Measurements from ENCODE around the gene PMEPA1.

Gene PMEPA1

GRCh38 chr20:57612916-57613315 is 96.9 kb downstream of the PMEPA1 start:
- Histone ChIP-seq H3K4me1 (ENCODE audit: control insufficient read depth, low read length) (peaks cover 12% of the 10 kb centered on the region), H3K4me2 (ENCODE audit: low read length) (no peak overlapping the region), H3K9me3 (ENCODE audit: control insufficient read depth, insufficient read depth, low read length) (no peaks in the 10 kb centered on the region), H4K20me1 (ENCODE audit: control insufficient read depth, insufficient read depth, low read depth, low read length) (peaks cover 15% of the 10 kb centered on the region), H3F3A (ENCODE audit: control insufficient read depth, insufficient read depth) (no peaks in the 10 kb centered on the region), H3K27ac (ENCODE audit: low read depth, low read length) (no peak overlapping the region), H3K36me3 (ENCODE audit: control insufficient read depth, low read length) (no peaks in the 10 kb centered on the region), H3K27me3 (ENCODE audit: control insufficient read depth, low read length) (peaks cover 70% of the 10 kb centered on the region), H3K4me3 (ENCODE audit: low read length) (no peak overlapping the region), H3K79me2 (ENCODE audit: control insufficient read depth, low read length) (no peaks in the 10 kb centered on the region), H3K9me2 (replicated peaks; ENCODE audit: control insufficient read depth, low read length) (no peaks in the 10 kb centered on the region)
- TF ChIP-seq, protein P1, sequence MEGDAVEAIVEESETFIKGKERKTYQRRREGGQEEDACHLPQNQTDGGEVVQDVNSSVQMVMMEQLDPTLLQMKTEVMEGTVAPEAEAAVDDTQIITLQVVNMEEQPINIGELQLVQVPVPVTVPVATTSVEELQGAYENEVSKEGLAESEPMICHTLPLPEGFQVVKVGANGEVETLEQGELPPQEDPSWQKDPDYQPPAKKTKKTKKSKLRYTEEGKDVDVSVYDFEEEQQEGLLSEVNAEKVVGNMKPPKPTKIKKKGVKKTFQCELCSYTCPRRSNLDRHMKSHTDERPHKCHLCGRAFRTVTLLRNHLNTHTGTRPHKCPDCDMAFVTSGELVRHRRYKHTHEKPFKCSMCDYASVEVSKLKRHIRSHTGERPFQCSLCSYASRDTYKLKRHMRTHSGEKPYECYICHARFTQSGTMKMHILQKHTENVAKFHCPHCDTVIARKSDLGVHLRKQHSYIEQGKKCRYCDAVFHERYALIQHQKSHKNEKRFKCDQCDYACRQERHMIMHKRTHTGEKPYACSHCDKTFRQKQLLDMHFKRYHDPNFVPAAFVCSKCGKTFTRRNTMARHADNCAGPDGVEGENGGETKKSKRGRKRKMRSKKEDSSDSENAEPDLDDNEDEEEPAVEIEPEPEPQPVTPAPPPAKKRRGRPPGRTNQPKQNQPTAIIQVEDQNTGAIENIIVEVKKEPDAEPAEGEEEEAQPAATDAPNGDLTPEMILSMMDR (IDR thresholded peaks at IDR 0.05; ENCODE audit: low read depth, low read length, poor library complexity, severe bottlenecking): no peak

- H3K36me3 ChIP-seq (ENCODE audit: control insufficient read depth, low read length): no peaks in the 10 kb centered on the region
- no peak overlapping the region for H3K27ac ChIP-seq (ENCODE audit: low read depth, low read length)
- H3F3A ChIP-seq (ENCODE audit: control insufficient read depth, insufficient read depth): no peaks in the 10 kb centered on the region
- H3K4me3 ChIP-seq (ENCODE audit: low read length): no peak overlapping the region
- H3K4me1 ChIP-seq (ENCODE audit: control insufficient read depth, low read length): peaks cover 7% of the 10 kb centered on the region
- TF ChIP-seq, protein P1 (IDR thresholded peaks at IDR 0.05; ENCODE audit: low read depth, low read length, poor library complexity, severe bottlenecking): no peak
- no peak for TF ChIP-seq EZH2phosphoT487 (IDR thresholded peaks at IDR 0.05; ENCODE audit: borderline replicate concordance, low read length)
- no peak overlapping the region for H3K4me2 ChIP-seq (ENCODE audit: low read length)
- H3K9me2 ChIP-seq (replicated peaks; ENCODE audit: control insufficient read depth, low read length): no peaks in the 10 kb centered on the region
- no peaks in the 10 kb centered on the region for H3K9me3 ChIP-seq (ENCODE audit: control insufficient read depth, insufficient read depth, low read length)
- H3K27me3 ChIP-seq (ENCODE audit: control insufficient read depth, low read length): peaks cover 68% of the 10 kb centered on the region
- H3K79me2 ChIP-seq (ENCODE audit: control insufficient read depth, low read length): no peaks in the 10 kb centered on the region
- H4K20me1 ChIP-seq (ENCODE audit: control insufficient read depth, insufficient read depth, low read depth, low read length): peaks cover 15% of the 10 kb centered on the region
Observed at GRCh38 chr20:57612436-57612835, 97.4 kb downstream of the PMEPA1 start.

DNA sequence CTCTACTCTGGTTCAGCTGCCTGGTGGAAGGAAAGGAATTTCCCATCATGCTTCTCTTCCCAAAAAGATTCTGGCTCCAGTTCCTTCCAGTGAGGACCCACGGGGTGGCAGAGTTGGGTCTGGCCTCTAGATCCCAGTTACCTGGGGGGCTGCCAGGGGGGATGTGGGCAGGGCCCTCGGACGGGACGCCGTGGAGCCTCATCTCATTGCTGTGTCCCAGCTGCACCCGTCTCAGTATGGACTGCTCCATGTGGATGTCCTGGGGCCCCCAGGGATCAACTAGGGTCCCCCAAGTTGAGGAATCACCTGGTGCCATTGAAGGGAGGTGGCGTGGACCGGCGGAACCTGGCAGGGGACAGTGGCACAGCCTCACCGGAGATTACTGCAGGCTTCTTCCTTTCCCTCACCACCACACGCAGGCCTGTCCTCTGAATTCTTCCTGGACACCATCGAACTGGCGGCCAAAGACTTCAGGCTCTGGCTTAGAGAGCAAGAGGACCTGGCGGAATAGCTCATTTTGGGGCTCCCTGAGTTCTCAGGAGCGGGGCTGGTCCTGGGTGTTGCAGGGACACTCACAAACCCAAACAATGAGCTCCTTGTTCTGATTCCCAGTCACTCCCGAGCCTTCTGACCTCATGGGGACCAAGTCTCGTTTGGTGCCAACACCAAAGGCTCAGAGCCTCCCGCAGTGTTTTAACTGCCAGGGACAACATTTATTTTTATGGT is 98.1 kb downstream of the PMEPA1 start:
- Histone ChIP-seq H3K4me3 (ENCODE audit: low read length) (no peak overlapping the region), H3K27me3 (ENCODE audit: control insufficient read depth, low read length) (peaks cover 68% of the 10 kb centered on the region)
- no peak for TF ChIP-seq EZH2phosphoT487 (IDR thresholded peaks at IDR 0.05; ENCODE audit: borderline replicate concordance, low read length)
- TF ChIP-seq, protein P1 (IDR thresholded peaks at IDR 0.05; ENCODE audit: low read depth, low read length, poor library complexity, severe bottlenecking): no peak

More for the DNA sequence above, 98.1 kb downstream of the PMEPA1 start:
- no peaks in the 10 kb centered on the region for H3K36me3 ChIP-seq (ENCODE audit: control insufficient read depth, low read length)
- H4K20me1 ChIP-seq (ENCODE audit: control insufficient read depth, insufficient read depth, low read depth, low read length): peaks cover 10% of the 10 kb centered on the region; the same call in 1 of the 2 replicates
- H3K9me3 ChIP-seq (ENCODE audit: control insufficient read depth, insufficient read depth, low read length): no peaks in the 10 kb centered on the region
- no peak overlapping the region for H3K4me2 ChIP-seq (ENCODE audit: low read length)
- peaks cover 6% of the 10 kb centered on the region for H3K4me1 ChIP-seq (ENCODE audit: control insufficient read depth, low read length)
- no peaks in the 10 kb centered on the region for H3K9me2 ChIP-seq (replicated peaks; ENCODE audit: control insufficient read depth, low read length)
- H3K79me2 ChIP-seq (ENCODE audit: control insufficient read depth, low read length): no peaks in the 10 kb centered on the region
- no peak overlapping the region for H3K27ac ChIP-seq (ENCODE audit: low read depth, low read length)
- no peaks in the 10 kb centered on the region for H3F3A ChIP-seq (ENCODE audit: control insufficient read depth, insufficient read depth)
